GM10248 (cell line): ENCODE measurements around the gene NAA40.
A peak's percentile ranks its signal among the peaks of the same experiment; 100 is the strongest.

Experiments
- CTCF ChIA-PET: fragments of 300-600 bp; sonication (Branson Sonifier 250); formaldehyde crosslinking; extraction: SDS; loops from one replicate; lab custom pipeline; 2021; ENCODE audit warnings: antibody characterized with exemption; lab: Yijun Ruan, JAX
- POLR2A ChIA-PET: fragments of 350-650 bp; sonication (Branson Sonifier 250); formaldehyde crosslinking; extraction: SDS; loops from one replicate; lab custom pipeline; 2020; ENCODE audit warnings: antibody characterized with exemption; lab: Yijun Ruan, JAX
- DNase-seq: peaks from one replicate; pipeline ENCODE4 v3.0.0; 2012; ENCODE audit errors: extremely low spot score
- CTCF ChIP-seq: IDR thresholded peaks from 2 replicates; pipeline ENCODE4 v1.5.1; 2012; ENCODE audit warnings: mild to moderate bottlenecking, low read depth; ENCODE audit errors: extremely low read depth, missing control alignments, control extremely low read depth

NAA40 gene

GRCh38 chr11:63997801-63998337 is 59.1 kb downstream of the NAA40 start:
- no peak for TF ChIP-seq CTCF
- no peak for DNase-seq
- ChIA-PET CTCF (interaction anchor here (0.7 to 1.1 kb wide), 2 partner anchors 9 to 276 kb away, joined by 3 read pairs; no protein-coding TSS in a partner anchor), POLR2A (no interaction called here)

GRCh38 chr11:63998558-63999348 is 60.0 kb downstream of the NAA40 start:
- TF ChIP-seq CTCF = no peak
- ChIA-PET POLR2A (no interaction called here), CTCF (interaction anchor here (0.7 to 4.6 kb wide), 13 partner anchors 8 to 304 kb away, joined by 3 to 135 read pairs (median 5); partner anchors contain the start of gene ESRRA)
- DNase-seq = no peak

- ChIA-PET CTCF (interaction anchor here (0.7 to 4.6 kb wide), 28 partner anchors 9 to 349 kb away, joined by 3 to 135 read pairs (median 4); partner anchors contain the start of genes ESRRA, FERMT3 and STIP1), POLR2A (interaction anchor here (0.6 to 1.2 kb wide), 2 partner anchors 182 to 185 kb away, joined by 3 to 4 read pairs; no protein-coding TSS in a partner anchor)
- TF ChIP-seq CTCF = no peak
- peak; percentile 78 for DNase-seq
These were observed 60.7 kb downstream of the NAA40 start for GRCh38 chr11:63999349-64000025.

- ChIA-PET CTCF (interaction anchor here (0.6 to 4.6 kb wide), 43 partner anchors 8 to 350 kb away, joined by 3 to 135 read pairs (median 3); partner anchors contain the start of genes ESRRA, FERMT3 and STIP1), POLR2A (interaction anchor here (0.6 to 1.2 kb wide), 2 partner anchors 181 to 184 kb away, joined by 3 to 4 read pairs; no protein-coding TSS in a partner anchor)
- peak; percentile 87 for TF ChIP-seq CTCF
- peak; percentile 90 for DNase-seq
These were observed 61.4 kb downstream of the NAA40 start for GRCh38 chr11:64000026-64000739.

GRCh38 chr11:64000740-64001483 is 62.1 kb downstream of the NAA40 start:
- no peak for TF ChIP-seq CTCF
- POLR2A ChIA-PET = interaction anchor here (0.8 to 1.2 kb wide), 2 partner anchors 180 to 184 kb away, joined by 3 to 5 read pairs; partner anchors contain the start of gene STIP1
- CTCF ChIA-PET = interaction anchor here (0.6 to 4.6 kb wide), 38 partner anchors 8 to 350 kb away, joined by 3 to 135 read pairs (median 4); partner anchors contain the start of genes ESRRA, FERMT3 and STIP1
- no peak for DNase-seq
